ENCODE measurements around the gene ISM2. TPM values are rescaled to one million over a fixed set of nuclear protein-coding genes. Genes with fewer than 3 reads are reported as not detected.
A peak's percentile ranks its signal among the peaks of the same experiment; 100 is the strongest.
"Not testable (repeated sequence)": the region's sequence is repeated elsewhere in the genome, so short reads cannot be mapped to it uniquely, and the experiment has no call there.

The ISM2 gene
- 1.3 TPM in 1 of 2 replicates, not detected in the other for total RNA-seq (2014; rRNA removed; shearing (Covaris generic))

- peak; percentile 50 for DNase-seq (ENCODE audit: low read depth)
Measured at GRCh38 chr14:77498120-77498979, at the start of gene ISM2. TSS of gene ISM2 (minus strand) at chr14:77498816. CDS start at chr14:77498793, 23 bp downstream.

- DNase-seq (ENCODE audit: low read depth): no peak
Measured at GRCh38 chr14:77547512-77548180, 49.0 kb upstream of the ISM2 start.

- DNase-seq (ENCODE audit: low read depth): not testable (repeated sequence)
Measured at GRCh38 chr14:77545171-77545570, 46.6 kb upstream of the ISM2 start.

GRCh38 chr14:77544571-77544970, 46.0 kb upstream of the ISM2 start:
- DNase-seq (ENCODE audit: low read depth): no peak

GRCh38 chr14:77543637-77544334, 45.2 kb upstream of the ISM2 start:
- DNase-seq (ENCODE audit: low read depth): no peak

GRCh38 chr14:77543240-77543551, 44.6 kb upstream of the ISM2 start:
- no peak for DNase-seq (ENCODE audit: low read depth)

GRCh38 chr14:77542421-77543239, 44.0 kb upstream of the ISM2 start:
- DNase-seq (ENCODE audit: low read depth): no peak

GRCh38 chr14:77541905-77542304, 43.3 kb upstream of the ISM2 start:
- DNase-seq (ENCODE audit: low read depth): no peak

GRCh38 chr14:77536951-77537350, 38.3 kb upstream of the ISM2 start:
- not testable (repeated sequence) for DNase-seq (ENCODE audit: low read depth)

- no peak for DNase-seq (ENCODE audit: low read depth)
Measured at GRCh38 chr14:77531071-77531470, 32.5 kb upstream of the ISM2 start.

GRCh38 chr14:77529963-77530362, 31.3 kb upstream of the ISM2 start:
- DNase-seq (ENCODE audit: low read depth): no peak

GRCh38 chr14:77529213-77529612, 30.6 kb upstream of the ISM2 start:
- no peak for DNase-seq (ENCODE audit: low read depth)

GRCh38 chr14:77528701-77529100, 30.1 kb upstream of the ISM2 start:
- not testable (repeated sequence) for DNase-seq (ENCODE audit: low read depth)

GRCh38 chr14:77526266-77526665, 27.6 kb upstream of the ISM2 start:
- no peak for DNase-seq (ENCODE audit: low read depth)

GRCh38 chr14:77524536-77524935, 25.9 kb upstream of the ISM2 start:
- no peak for DNase-seq (ENCODE audit: low read depth)

- DNase-seq (ENCODE audit: low read depth): no peak
Measured at GRCh38 chr14:77523109-77523508, 24.5 kb upstream of the ISM2 start.

GRCh38 chr14:77520555-77520954, 21.9 kb upstream of the ISM2 start:
- no peak for DNase-seq (ENCODE audit: low read depth)

GRCh38 chr14:77516126-77516525, 17.5 kb upstream of the ISM2 start:
- DNase-seq (ENCODE audit: low read depth): no peak

- DNase-seq (ENCODE audit: low read depth): no peak
Measured at GRCh38 chr14:77511486-77512162, 13.0 kb upstream of the ISM2 start.

- no peak for DNase-seq (ENCODE audit: low read depth)
Measured at GRCh38 chr14:77509366-77509765, 10.8 kb upstream of the ISM2 start.

GRCh38 chr14:77508876-77509275, 10.3 kb upstream of the ISM2 start:
- DNase-seq (ENCODE audit: low read depth): no peak
